Transverse colon (tissue), 4 donors: ENCODE measurements around the gene ATG4B. TPM values are rescaled to one million over a fixed set of nuclear protein-coding genes. Genes with fewer than 3 reads are reported as not detected.

Source experiments
- DNase-seq: peaks from one replicate; pipeline ENCODE4 v3.0.0-alpha.2; 2019
- H3K27ac ChIP-seq, 4 donors: fragments of 200-600 bp; sonication (generic); 2 replicates each; pipeline ENCODE4 v1.5.1; 2016 to 2018; ENCODE audit warnings: inconsistent platforms in 4 of 4
- H3K27me3 ChIP-seq: fragments of 200-600 bp; sonication (generic); 2 replicates; pipeline ENCODE4 v1.5.1; 2017; ENCODE audit warnings: inconsistent platforms
- H3K36me3 ChIP-seq, 4 donors: fragments of 200-600 bp; sonication (generic); 2 replicates each; pipeline ENCODE4 v1.5.1; 2017 to 2019; ENCODE audit warnings: inconsistent platforms in 4 of 4
- H3K4me1 ChIP-seq, 4 donors: fragments of 200-600 bp; sonication (generic); 2 replicates each; pipeline ENCODE4 v1.5.1; 2017 to 2020; ENCODE audit warnings: inconsistent platforms in 4 of 4
- H3K4me3 ChIP-seq, 4 donors: fragments of 200-600 bp; sonication (generic); 1 replicate in 1 of 4; 2 replicates in 3 of 4; pipeline versions ENCODE4 v1.5.1 to v1.6.1; 2017 to 2019; ENCODE audit warnings: inconsistent platforms in 4 of 4
- H3K9me3 ChIP-seq, 2 donors: fragments of 200-600 bp; sonication (generic); 2 replicates each; pipeline ENCODE4 v1.5.1; 2017 to 2019; ENCODE audit warnings: inconsistent platforms in 2 of 2
- CTCF ChIP-seq, 5 experiments: fragments of 200-600 bp in 3 of 5; fragments of 450-650 bp in 2 of 5; sonication (generic) in 3 of 5; IDR thresholded peaks; 1 replicate in 2 of 5; 2 replicates in 3 of 5; pipeline ENCODE4 v1.5.1; 2016 to 2017; ENCODE audit warnings: antibody characterized with exemption in 5 of 5, inconsistent platforms in 3 of 5, mild to moderate bottlenecking in 2 of 5, moderate library complexity in 1 of 5
- EP300 ChIP-seq: sonication (generic); formaldehyde crosslinking; IDR thresholded peaks from one replicate; pipeline ENCODE4 v1.6.1; 2017; ENCODE audit warnings: antibody characterized with exemption, low read depth
- POLR2A ChIP-seq: fragments of 450-650 bp; IDR thresholded peaks from one replicate; pipeline ENCODE4 v1.6.1; 2016; ENCODE audit warnings: antibody characterized with exemption, mild to moderate bottlenecking, moderate library complexity
- POLR2AphosphoS5 ChIP-seq, 3 donors: sonication (generic); formaldehyde crosslinking; IDR thresholded peaks; one replicate each; pipeline ENCODE4 v1.6.1; 2016; ENCODE audit warnings: antibody characterized with exemption in 3 of 3
- WGBS, 2 donors: methylation state at CpG; one replicate each; pipeline ENCODE4 v1.1.5; 2018; ENCODE audit warnings: low coverage in 1 of 2; 5-methylcytosine and 5-hydroxymethylcytosine counted together
- in situ Hi-C, 4 donors: fragments of 200-750 bp; cut with MboI; loops; one replicate each; pipeline versions ENCODE4 v1.15.0 to v1.15.1; 2017; ENCODE audit warnings: low sequenced_read_pairs in 3 of 4, low pct_ligation_motif_present in 1 of 4, low pct_unique_long_range_greater_than_20kb in 1 of 4
- intact Hi-C: fragments of 100-400 bp; cut with DNase I; formaldehyde crosslinking; loops from one replicate; pipeline ENCODE4 v1.15.1; 2023; ENCODE audit warnings: low total_unique reads
- total RNA-seq, 4 donors: library from RNA; depleted of rRNA; stranded (reverse); fragments of >200 nt; gene quantifications; one replicate each; pipeline ENCODE4 v1.1.0, GENCODE V29; 2016

The ATG4B gene
- total RNA-seq, 4 donors from 2014 or later, result 62.9 to 400 (median 137) TPM

- TF ChIP-seq POLR2AphosphoS5 (IDR thresholded peaks at IDR 0.05) (no peak), POLR2A (no peak), CTCF (IDR thresholded peaks at IDR 0.05) (no peak)
- H3K4me1 ChIP-seq, result peaks cover 5 to 44% (median 21%) of the 10 kb centered on the region in 4 donors
- H3K36me3 ChIP-seq, result no peaks in the 10 kb centered on the region
- no peaks in the 10 kb centered on the region for H3K9me3 ChIP-seq
- 50 to 87% methylated on average over 1 to 16 of the region's 16 CpGs for WGBS, 2 donors
- intact Hi-C loops (no loop called here), in situ Hi-C loops (no loop called here)
- H3K4me3 ChIP-seq, result no peak overlapping the region
- DNase-seq, result no peak
- H3K27me3 ChIP-seq, result no peaks in the 10 kb centered on the region
- no peak overlapping the region for H3K27ac ChIP-seq
Observed at GRCh38 chr2:241615522-241616052, 21.9 kb upstream of the ATG4B start.

- H3K36me3 ChIP-seq, result no peaks in the 10 kb centered on the region
- in situ Hi-C loops (no loop called here), intact Hi-C loops (no loop called here)
- no peak for DNase-seq
- peaks cover 0 to 35% (median 16%) of the 10 kb centered on the region in 4 donors for H3K4me1 ChIP-seq
- no peaks in the 10 kb centered on the region for H3K27me3 ChIP-seq
- peak overlapping the region in 3 of 4 donors; percentile 44 to 63 (median 58) for H3K27ac ChIP-seq
- H3K4me3 ChIP-seq, result peak overlapping the region in 3 of 4 donors; percentile 25 to 48 (median 30)
- TF ChIP-seq EP300 (no peak), POLR2A (no peak), POLR2AphosphoS5 (IDR thresholded peaks at IDR 0.05) (no peak), CTCF (IDR thresholded peaks at IDR 0.05) (no peak)
- 90 to 93% methylated on average over 10 to 30 of the region's 30 CpGs for WGBS, 2 donors
- no peaks in the 10 kb centered on the region for H3K9me3 ChIP-seq
Observed at GRCh38 chr2:241616168-241617125, 21.0 kb upstream of the ATG4B start.

- Histone ChIP-seq H3K4me3 (peak overlapping the region in 3 of 4 donors; percentile 25 to 48 (median 30)), H3K4me1 (peaks cover 0 to 26% (median 12%) of the 10 kb centered on the region in 4 donors), H3K27me3 (no peaks in the 10 kb centered on the region), H3K36me3 (no peaks in the 10 kb centered on the region), H3K9me3 (no peaks in the 10 kb centered on the region), H3K27ac (peak overlapping the region; percentile 28 to 63 (median 51))
- TF ChIP-seq POLR2AphosphoS5 (IDR thresholded peaks at IDR 0.05) (peak in 1 of 3 donors; percentile 14), CTCF (IDR thresholded peaks at IDR 0.05) (no peak)
- in situ Hi-C loops, result no loop called here
- no peak for DNase-seq
- WGBS, 2 donors, result 45 to 57% methylated on average over 5 to 14 of the region's 15 CpGs
- intact Hi-C loops, result no loop called here
Observed at GRCh38 chr2:241617431-241618154, 19.9 kb upstream of the ATG4B start.

GRCh38 chr2:241618296-241618805, 19.1 kb upstream of the ATG4B start:
- Histone ChIP-seq H3K4me3 (no peak overlapping the region), H3K27ac (peak overlapping the region in 1 of 4 donors; percentile 44), H3K36me3 (peaks cover 0 to 2% (median 0%) of the 10 kb centered on the region in 4 donors), H3K27me3 (no peaks in the 10 kb centered on the region), H3K9me3 (no peaks in the 10 kb centered on the region), H3K4me1 (peaks cover 0 to 26% (median 11%) of the 10 kb centered on the region in 4 donors)
- 83 to 84% methylated on average over 5 of the region's 5 CpGs for WGBS, 2 donors
- no peak for DNase-seq
- in situ Hi-C loops (no loop called here), intact Hi-C loops (no loop called here)
- TF ChIP-seq CTCF (IDR thresholded peaks at IDR 0.05) (no peak), EP300 (no peak), POLR2A (no peak), POLR2AphosphoS5 (IDR thresholded peaks at IDR 0.05) (no peak)
